OCI-LY3 (cell line): Measurements from ENCODE around the gene TRIM69.

Source experiments
- H2AFZ ChIP-seq: fragments of 200-600, 300-600 bp; shearing (Covaris generic); 2 replicates; pipeline ENCODE4 v1.6.0; 2014; ENCODE audit warnings: antibody characterized with exemption, low read depth, low read length
- H3K27ac ChIP-seq: fragments of 200-600, 300-600 bp; sonication (generic); 2 replicates; pipeline ENCODE4 v1.5.1; 2014; ENCODE audit warnings: mild to moderate bottlenecking, low read length, moderate library complexity, mixed read lengths
- H3K27me3 ChIP-seq: fragments of 200-600, 300-600 bp; sonication (generic); 2 replicates; pipeline ENCODE4 v1.6.1; 2014; ENCODE audit warnings: low read depth, low read length, mixed read lengths
- H3K36me3 ChIP-seq: fragments of 200-600, 300-600 bp; sonication (generic); replicated peaks from 2 replicates; pipeline ENCODE3; 2014; ENCODE audit warnings: low read depth, low read length, mixed read lengths
- H3K4me1 ChIP-seq: fragments of 300-600, 200-600 bp; sonication (generic); 2 replicates; pipeline ENCODE4 v1.6.1; 2014; ENCODE audit warnings: low read length, mixed read lengths
- H3K4me2 ChIP-seq: fragments of 200-600, 300-600 bp; sonication (generic); 2 replicates; pipeline ENCODE4 v1.6.1; 2014; ENCODE audit warnings: low read length, mixed read lengths
- H3K4me3 ChIP-seq: fragments of 300-600, 200-600 bp; sonication (generic); 2 replicates; pipeline ENCODE4 v1.5.1; 2014; ENCODE audit warnings: antibody characterized with exemption, mild to moderate bottlenecking, low read length, moderate library complexity
- H3K79me2 ChIP-seq: fragments of 300-600, 200-600 bp; shearing (Covaris generic); 2 replicates; pipeline ENCODE4 v1.6.1; 2014; ENCODE audit warnings: mild to moderate bottlenecking, low read length, mixed read lengths
- H3K9ac ChIP-seq: fragments of 300-600, 200-600 bp; shearing (Covaris generic); 2 replicates; pipeline ENCODE4 v1.6.0; 2014; ENCODE audit warnings: mild to moderate bottlenecking, low read length, moderate library complexity
- H3K9me3 ChIP-seq: fragments of 200-600, 300-600 bp; shearing (Covaris generic); 2 replicates; pipeline ENCODE4 v1.6.1; 2014; ENCODE audit warnings: low read length, mixed read lengths; ENCODE audit not compliant: insufficient read depth
- H4K20me1 ChIP-seq: fragments of 200-600, 300-600 bp; sonication (generic); 2 replicates; pipeline ENCODE4 v1.6.1; 2016; ENCODE audit warnings: low read length, mixed read lengths; ENCODE audit not compliant: insufficient read depth
- CTCF ChIP-seq: fragments of 200-600, 300-600 bp; sonication (generic); IDR thresholded peaks from 2 replicates; pipeline ENCODE4 v1.5.1; 2014; ENCODE audit warnings: antibody characterized with exemption, low read length, low read depth
- EZH2phosphoT487 ChIP-seq: fragments of 200-600 bp; shearing (Covaris generic); IDR thresholded peaks from 2 replicates; pipeline ENCODE4 v1.6.1; 2018; ENCODE audit warnings: antibody characterized with exemption, mixed run types, low read depth

The TRIM69 gene

GRCh38 chr15:44715142-44715796 is 21.1 kb upstream of the TRIM69 start:
- Histone ChIP-seq H3K9me3 (no peaks in the 10 kb centered on the region), H3K27ac (peak overlapping the region; percentile 96), H3K79me2 (peaks cover 80% of the 10 kb centered on the region), H2AFZ (no peak overlapping the region), H3K4me1 (peaks cover 72% of the 10 kb centered on the region), H3K4me2 (peak overlapping the region; percentile 92), H3K9ac (0 out of 2 replicates have a peak overlapping the region, but pooled peaks have one; percentile 99), H4K20me1 (peaks cover 68% of the 10 kb centered on the region), H3K36me3 (peaks cover 71% of the 10 kb centered on the region), H3K27me3 (no peaks in the 10 kb centered on the region), H3K4me3 (peak overlapping the region; percentile 96)
- no peak for TF ChIP-seq EZH2phosphoT487
- no peak for TF ChIP-seq CTCF

DNA sequence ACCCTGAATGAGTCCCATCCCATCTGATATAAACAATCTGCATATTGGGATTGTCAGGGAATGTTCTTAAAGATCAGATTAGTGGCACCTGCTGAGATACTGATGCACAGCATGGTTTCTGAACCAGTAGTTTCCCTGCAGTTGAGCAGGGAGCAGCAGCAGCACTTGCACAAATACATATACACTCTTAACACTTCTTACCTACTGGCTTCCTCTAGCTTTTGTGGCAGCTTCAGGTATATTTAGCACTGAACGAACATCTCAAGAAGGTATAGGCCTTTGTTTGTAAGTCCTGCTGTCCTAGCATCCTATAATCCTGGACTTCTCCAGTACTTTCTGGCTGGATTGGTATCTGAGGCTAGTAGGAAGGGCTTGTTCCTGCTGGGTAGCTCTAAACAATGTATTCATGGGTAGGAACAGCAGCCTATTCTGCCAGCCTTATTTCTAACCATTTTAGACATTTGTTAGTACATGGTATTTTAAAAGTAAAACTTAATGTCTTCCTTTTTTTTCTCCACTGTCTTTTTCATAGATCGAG is 20.5 kb upstream of the TRIM69 start:
- H3K4me3 ChIP-seq = peak overlapping the region; percentile 96
- H4K20me1 ChIP-seq = peaks cover 68% of the 10 kb centered on the region
- H3K36me3 ChIP-seq = peaks cover 76% of the 10 kb centered on the region

DNA sequence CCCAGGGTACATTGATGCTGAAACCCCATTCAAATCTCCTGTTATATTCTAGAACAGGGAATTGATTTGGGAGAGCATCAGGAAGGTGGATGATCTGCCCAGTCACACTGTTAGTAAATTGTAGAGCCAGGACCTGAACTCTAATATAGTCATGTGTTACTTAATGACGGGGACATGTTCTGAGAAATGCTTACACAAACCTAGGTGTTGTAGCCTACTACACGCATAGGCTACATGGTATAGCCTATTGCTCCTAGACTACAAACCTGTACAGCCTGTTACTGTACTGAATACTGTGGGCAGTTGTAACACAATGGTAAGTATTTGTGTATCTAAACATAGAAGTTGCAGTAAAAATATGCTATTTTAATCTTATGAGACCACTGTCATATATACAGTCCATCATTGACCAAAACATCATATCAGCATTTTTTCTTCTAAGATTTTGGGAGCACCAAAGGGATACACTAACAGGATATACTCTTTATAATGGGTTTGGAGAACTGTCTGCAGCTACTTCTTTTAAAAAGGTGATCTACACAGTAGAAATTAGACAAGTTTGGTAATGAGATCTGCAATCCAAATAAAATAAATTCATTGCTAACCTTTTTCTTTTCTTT is 19.2 kb upstream of the TRIM69 start:
- no peaks in the 10 kb centered on the region for H3K27me3 ChIP-seq
- H3K4me2 ChIP-seq = peak overlapping the region; percentile 92
- no peak overlapping the region for H3K9ac ChIP-seq
- peaks cover 66% of the 10 kb centered on the region for H3K79me2 ChIP-seq
- H3K36me3 ChIP-seq = peaks cover 69% of the 10 kb centered on the region
- H3K27ac ChIP-seq = peak overlapping the region; percentile 96
- no peak overlapping the region for H2AFZ ChIP-seq
- TF ChIP-seq EZH2phosphoT487 = no peak
- H3K4me1 ChIP-seq = peaks cover 88% of the 10 kb centered on the region
- H4K20me1 ChIP-seq = peaks cover 65% of the 10 kb centered on the region
- H3K4me3 ChIP-seq = peak overlapping the region; percentile 11; the same call in 1 of the 2 replicates
- no peaks in the 10 kb centered on the region for H3K9me3 ChIP-seq

More for the DNA sequence above, 20.5 kb upstream of the TRIM69 start:
- Histone ChIP-seq H3K27me3 (no peaks in the 10 kb centered on the region), H3K27ac (peak overlapping the region; percentile 96), H3K9me3 (no peaks in the 10 kb centered on the region), H3K4me2 (peak overlapping the region; percentile 92), H3K9ac (no peak overlapping the region), H3K4me1 (peaks cover 76% of the 10 kb centered on the region), H3K79me2 (peaks cover 78% of the 10 kb centered on the region), H2AFZ (no peak overlapping the region)
- TF ChIP-seq CTCF (no peak), EZH2phosphoT487 (no peak)

DNA sequence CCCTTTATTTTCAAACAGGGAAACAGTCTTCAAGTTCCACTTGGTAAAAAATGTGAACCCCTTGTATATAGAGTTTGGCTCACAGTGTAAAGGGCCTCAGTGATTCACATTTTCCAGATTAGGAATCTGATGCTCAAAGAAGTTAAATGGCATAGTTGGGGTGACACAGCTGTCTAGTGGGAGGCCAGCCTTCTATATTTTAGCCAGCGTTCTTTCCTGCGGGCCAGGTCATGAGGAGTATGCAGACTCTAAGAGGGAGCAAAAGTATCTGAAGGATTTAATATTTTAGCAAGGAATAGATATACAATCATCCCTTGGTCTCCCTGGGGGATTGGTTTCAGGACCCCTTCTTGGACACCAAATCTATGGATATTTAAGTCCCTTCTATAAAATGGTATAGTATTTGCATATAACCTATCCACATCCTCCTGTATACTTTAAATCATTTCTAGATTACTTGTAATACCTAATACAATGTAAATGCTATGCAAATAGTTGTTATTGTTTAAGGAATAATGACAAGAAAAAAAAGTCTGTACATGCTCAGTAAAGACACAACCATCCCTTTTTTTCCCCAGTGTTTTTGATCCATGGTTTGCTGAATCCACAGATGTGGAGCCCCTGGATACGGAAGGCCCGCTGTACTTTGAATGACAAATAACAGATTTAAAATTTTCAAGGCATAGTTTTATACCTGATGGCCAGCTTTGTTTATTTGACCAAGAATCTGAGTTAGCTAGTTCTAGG is 18.0 kb upstream of the TRIM69 start:
- TF ChIP-seq EZH2phosphoT487 (no peak), CTCF (no peak)
- Histone ChIP-seq H3K4me3 (peak overlapping the region; percentile 11; the same call in 1 of the 2 replicates), H3K4me2 (peak overlapping the region; percentile 92), H3K4me1 (peaks cover 96% of the 10 kb centered on the region), H3K27ac (peak overlapping the region; percentile 96), H2AFZ (no peak overlapping the region), H3K79me2 (peaks cover 54% of the 10 kb centered on the region), H3K9ac (peak overlapping the region; percentile 45), H3K36me3 (peaks cover 57% of the 10 kb centered on the region), H3K9me3 (no peaks in the 10 kb centered on the region), H4K20me1 (peaks cover 52% of the 10 kb centered on the region), H3K27me3 (no peaks in the 10 kb centered on the region)
